Measurements from ENCODE around the gene DRC3.

GRCh38 chr17:18004884-18005305 lies 32.2 kb downstream of the DRC3 start:
- TF ChIP-seq CTCF (IDR thresholded peaks at IDR 0.05) (no peak), EZH2 (IDR thresholded peaks at IDR 0.05; ENCODE audit: borderline replicate concordance, insufficient read depth, low read depth, low read length, poor library complexity, severe bottlenecking) (no peak)

Data from B cell (primary cell).